H9 (cell line): ENCODE results near the gene FUT8. TPM values are rescaled to one million over a fixed set of nuclear protein-coding genes. Genes with fewer than 3 reads are reported as not detected.

Experiments
- DNase-seq: peaks from one replicate; pipeline ENCODE4 v3.0.0-alpha.2; 2017
- H2AFZ ChIP-seq: one replicate; pipeline ENCODE4 v1.6.1; 2013; ENCODE audit warnings: mild to moderate bottlenecking, low read length, control low read depth, moderate library complexity
- H2AK5ac ChIP-seq: 2 replicates; pipeline ENCODE4 v1.6.1; 2013; ENCODE audit warnings: low read length, control low read depth, mixed read lengths; ENCODE audit not compliant: insufficient read length
- H2BK120ac ChIP-seq: one replicate; pipeline ENCODE4 v1.6.1; 2013; ENCODE audit warnings: low read depth, mild to moderate bottlenecking, low read length, control low read depth, inconsistent platforms; ENCODE audit not compliant: poor library complexity, severe bottlenecking
- H2BK12ac ChIP-seq: 2 replicates; pipeline ENCODE4 v1.6.1; 2013; ENCODE audit warnings: low read length, control low read depth, mixed read lengths, low read depth; ENCODE audit not compliant: insufficient read length
- H2BK15ac ChIP-seq: 2 replicates; pipeline ENCODE4 v1.6.1; 2013; ENCODE audit warnings: low read depth, low read length, control low read depth
- H2BK20ac ChIP-seq: one replicate; pipeline ENCODE4 v1.6.1; 2013; ENCODE audit warnings: low read depth, mild to moderate bottlenecking, low read length, control low read depth, inconsistent platforms; ENCODE audit not compliant: poor library complexity, severe bottlenecking
- H2BK5ac ChIP-seq: 2 replicates; pipeline ENCODE4 v1.6.1; 2013; ENCODE audit warnings: low read length, control low read depth, mixed read lengths; ENCODE audit not compliant: insufficient read length
- H3K14ac ChIP-seq: 2 replicates; pipeline ENCODE4 v1.6.1; 2013; ENCODE audit warnings: low read length, control low read depth; ENCODE audit not compliant: insufficient read depth
- H3K18ac ChIP-seq: 2 replicates; pipeline ENCODE4 v1.6.1; 2013; ENCODE audit warnings: low read depth, mild to moderate bottlenecking, mixed read lengths, low read length, control low read depth; ENCODE audit not compliant: insufficient read length
- H3K23ac ChIP-seq: 2 replicates; pipeline ENCODE4 v1.6.1; 2013; ENCODE audit warnings: low read length, control low read depth, mixed read lengths, low read depth; ENCODE audit not compliant: insufficient read length
- H3K23me2 ChIP-seq: 2 replicates; pipeline ENCODE4 v1.6.1; 2013; ENCODE audit warnings: low read depth, mild to moderate bottlenecking, mixed read lengths, low read length, control low read depth; ENCODE audit not compliant: insufficient read length, poor library complexity, severe bottlenecking
- H3K27ac ChIP-seq: 2 replicates; pipeline ENCODE4 v1.5.1; 2013; ENCODE audit warnings: low read length, control low read depth, mixed read lengths, low read depth; ENCODE audit not compliant: insufficient read length
- H3K27me3 ChIP-seq: 2 replicates; pipeline ENCODE4 v1.6.1; 2013; ENCODE audit warnings: low read length, control low read depth, inconsistent platforms; ENCODE audit not compliant: insufficient read depth
- H3K4ac ChIP-seq: 2 replicates; pipeline ENCODE4 v1.6.1; 2013; ENCODE audit warnings: low read depth, mild to moderate bottlenecking, control low read depth, inconsistent platforms, low read length, moderate library complexity
- H3K4me1 ChIP-seq: 2 replicates; pipeline ENCODE4 v1.6.1; 2013; ENCODE audit warnings: low read length, control low read depth, inconsistent platforms; ENCODE audit not compliant: insufficient read depth
- H3K4me2 ChIP-seq: 2 replicates; pipeline ENCODE4 v1.6.1; 2013; ENCODE audit warnings: low read length, control low read depth, mixed read lengths; ENCODE audit not compliant: insufficient read length, insufficient read depth
- H3K56ac ChIP-seq: 2 replicates; pipeline ENCODE4 v1.6.1; 2013; ENCODE audit warnings: low read depth, mild to moderate bottlenecking, mixed read lengths, low read length, control low read depth; ENCODE audit not compliant: insufficient read length
- H3K79me1 ChIP-seq: 2 replicates; pipeline ENCODE4 v1.6.1; 2013; ENCODE audit warnings: low read depth, mild to moderate bottlenecking, moderate library complexity, low read length, control low read depth, inconsistent platforms; ENCODE audit not compliant: insufficient read depth, poor library complexity, severe bottlenecking
- H3K79me2 ChIP-seq: 2 replicates; pipeline ENCODE4 v1.6.1; 2013; ENCODE audit warnings: low read length, control low read depth, inconsistent platforms; ENCODE audit not compliant: insufficient read depth
- H3K9ac ChIP-seq: 2 replicates; pipeline ENCODE4 v1.6.1; 2013; ENCODE audit warnings: low read length, control low read depth, mixed read lengths; ENCODE audit not compliant: insufficient read length; ENCODE audit errors: extremely low read depth
- H3K9me3 ChIP-seq: one replicate; pipeline ENCODE4 v1.6.1; 2013; ENCODE audit warnings: low read depth, low read length, inconsistent platforms; ENCODE audit not compliant: control insufficient read depth
- H3T11ph ChIP-seq: one replicate; pipeline ENCODE4 v1.6.1; 2013; ENCODE audit warnings: mild to moderate bottlenecking, low read length, control low read depth, inconsistent platforms
- H4K20me1 ChIP-seq: one replicate; pipeline ENCODE4 v1.6.1; 2013; ENCODE audit not compliant: control insufficient read depth, insufficient read length, insufficient read depth
- H4K5ac ChIP-seq: 2 replicates; pipeline ENCODE4 v1.6.1; 2013; ENCODE audit warnings: low read depth, mild to moderate bottlenecking, mixed read lengths, low read length, control low read depth; ENCODE audit not compliant: insufficient read length
- H4K8ac ChIP-seq: replicated peaks from 2 replicates; pipeline ENCODE4 v1.6.1; 2013; ENCODE audit warnings: low read length, control low read depth, mixed read lengths, low read depth; ENCODE audit not compliant: insufficient read length
- H4K91ac ChIP-seq: 2 replicates; pipeline ENCODE4 v1.6.1; 2013; ENCODE audit warnings: low read depth, mild to moderate bottlenecking, moderate library complexity, mixed read lengths, low read length, control low read depth; ENCODE audit not compliant: insufficient read length
- H3K27ac Mint-ChIP-seq, 3 experiments: 2 replicates in 2 of 3; 3 replicates in 1 of 3; pipeline ENCODE4 v1.8.0; 2020 to 2021; ENCODE audit warnings: mixed read lengths in 3 of 3, mild to moderate bottlenecking in 1 of 3, moderate library complexity in 1 of 3
- H3K27me3 Mint-ChIP-seq: 2 replicates; pipeline ENCODE4 v1.8.0; 2021; ENCODE audit warnings: low read depth, mild to moderate bottlenecking, moderate library complexity, mixed read lengths
- H3K36me3 Mint-ChIP-seq, 3 experiments: 2 replicates in 2 of 3; 3 replicates in 1 of 3; pipeline ENCODE4 v1.8.0; 2020 to 2021; ENCODE audit warnings: low read depth in 3 of 3, mixed read lengths in 3 of 3; ENCODE audit not compliant: insufficient read depth in 1 of 3
- H3K4me1 Mint-ChIP-seq, 2 experiments: 2 replicates each; pipeline ENCODE4 v1.8.0; 2020; ENCODE audit warnings: mixed read lengths in 2 of 2
- H3K4me3 Mint-ChIP-seq, 2 experiments: 2 replicates in 1 of 2; 3 replicates in 1 of 2; pipeline ENCODE4 v1.8.0; 2020 to 2021; ENCODE audit warnings: mild to moderate bottlenecking in 2 of 2, mixed read lengths in 2 of 2, moderate library complexity in 1 of 2
- H3K9me3 Mint-ChIP-seq, 2 experiments: 2 replicates in 1 of 2; 3 replicates in 1 of 2; pipeline ENCODE4 v1.8.0; 2020; ENCODE audit warnings: mild to moderate bottlenecking in 2 of 2, mixed read lengths in 2 of 2, moderate library complexity in 1 of 2
- WGBS: extraction: QIAGEN DNeasy Blood & Tissue Kit; methylation state at CpG from one replicate; pipeline ENCODE4 v1.1.7; 2013; ENCODE audit warnings: missing lambda C conversion rate, low lambda C conversion rate, mixed read lengths; ENCODE audit not compliant: insufficient read length; ENCODE audit errors: extremely low coverage; 5-methylcytosine and 5-hydroxymethylcytosine counted together
- total RNA-seq: library from RNA; stranded (reverse); gene quantifications from 2 replicates; pipeline ENCODE4 v1.2.1, GENCODE V29; 2021
- TF ChIP-seq, protein P1 (sequence below): fragments of 200-600 bp; sonication (generic); conservative IDR thresholded peaks from 3 replicates; pipeline ENCODE4 v1.8.0; 2021; ENCODE audit warnings: antibody characterized with exemption, mild to moderate bottlenecking

Gene FUT8
- total RNA-seq, 1 experiment from 2014 or later = 44.3 TPM

DNA sequence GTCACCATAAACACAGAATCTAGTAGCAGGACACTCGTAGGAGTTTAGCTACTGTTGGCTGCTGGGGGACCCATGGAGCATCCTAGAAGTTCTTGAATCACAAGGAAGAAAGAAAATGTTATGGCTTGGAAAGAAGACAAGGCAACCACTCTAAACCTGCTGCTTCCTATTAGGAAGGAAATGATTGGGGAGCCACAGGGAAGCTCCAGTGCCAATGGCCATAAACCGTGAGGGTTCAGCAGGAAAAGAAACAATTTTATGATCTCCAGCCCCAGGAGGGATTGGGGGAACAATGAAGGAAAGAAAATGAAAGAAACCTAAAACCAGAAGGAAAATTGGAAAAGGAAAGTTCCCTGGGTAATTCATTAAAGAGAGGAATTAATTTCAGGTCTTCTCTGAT lies 372.0 kb downstream of the FUT8 start:
- no peak overlapping the region for H2BK5ac ChIP-seq
- no peak overlapping the region for H3K4ac ChIP-seq
- no peak overlapping the region for H3K23ac ChIP-seq
- Mint-ChIP-seq H3K27me3 (peaks cover 2% of the 10 kb centered on the region; the same call in 1 of the 2 replicates), H3K36me3 (no peaks in the 10 kb centered on the region), H3K4me1 (peaks cover 2% of the 10 kb centered on the region in 2 experiments; a peak in 2 of 4 replicates), H3K9me3 (no peaks in the 10 kb centered on the region), H3K27ac (no peak overlapping the region), H3K4me3 (no peak overlapping the region)
- no peak overlapping the region for H3K14ac ChIP-seq
- no peak overlapping the region for H3K56ac ChIP-seq
- H3K79me1 ChIP-seq = no peaks in the 10 kb centered on the region
- no peak overlapping the region for H4K91ac ChIP-seq
- no CpG with 5 or more reads among the region's 2 CpGs for WGBS
- H3K4me1 ChIP-seq = no peaks in the 10 kb centered on the region
- H3K9ac ChIP-seq = no peak overlapping the region
- H2BK120ac ChIP-seq = no peak overlapping the region
- H2AFZ ChIP-seq = no peak overlapping the region
- H3K79me2 ChIP-seq = no peaks in the 10 kb centered on the region
- H3K9me3 ChIP-seq = no peaks in the 10 kb centered on the region
- no peaks in the 10 kb centered on the region for H3K23me2 ChIP-seq
- H2BK15ac ChIP-seq = no peak overlapping the region
- no peaks in the 10 kb centered on the region for H4K20me1 ChIP-seq
- H4K8ac ChIP-seq = no peak overlapping the region
- H2AK5ac ChIP-seq = no peak overlapping the region
- TF ChIP-seq, protein P1, sequence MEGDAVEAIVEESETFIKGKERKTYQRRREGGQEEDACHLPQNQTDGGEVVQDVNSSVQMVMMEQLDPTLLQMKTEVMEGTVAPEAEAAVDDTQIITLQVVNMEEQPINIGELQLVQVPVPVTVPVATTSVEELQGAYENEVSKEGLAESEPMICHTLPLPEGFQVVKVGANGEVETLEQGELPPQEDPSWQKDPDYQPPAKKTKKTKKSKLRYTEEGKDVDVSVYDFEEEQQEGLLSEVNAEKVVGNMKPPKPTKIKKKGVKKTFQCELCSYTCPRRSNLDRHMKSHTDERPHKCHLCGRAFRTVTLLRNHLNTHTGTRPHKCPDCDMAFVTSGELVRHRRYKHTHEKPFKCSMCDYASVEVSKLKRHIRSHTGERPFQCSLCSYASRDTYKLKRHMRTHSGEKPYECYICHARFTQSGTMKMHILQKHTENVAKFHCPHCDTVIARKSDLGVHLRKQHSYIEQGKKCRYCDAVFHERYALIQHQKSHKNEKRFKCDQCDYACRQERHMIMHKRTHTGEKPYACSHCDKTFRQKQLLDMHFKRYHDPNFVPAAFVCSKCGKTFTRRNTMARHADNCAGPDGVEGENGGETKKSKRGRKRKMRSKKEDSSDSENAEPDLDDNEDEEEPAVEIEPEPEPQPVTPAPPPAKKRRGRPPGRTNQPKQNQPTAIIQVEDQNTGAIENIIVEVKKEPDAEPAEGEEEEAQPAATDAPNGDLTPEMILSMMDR = no peak
- DNase-seq = no peak
- H3T11ph ChIP-seq = no peak overlapping the region
- H4K5ac ChIP-seq = no peak overlapping the region
- no peak overlapping the region for H2BK20ac ChIP-seq
- H2BK12ac ChIP-seq = no peak overlapping the region
- H3K4me2 ChIP-seq = no peak overlapping the region
- no peak overlapping the region for H3K18ac ChIP-seq
- H3K27ac ChIP-seq = no peak overlapping the region
- H3K27me3 ChIP-seq = no peaks in the 10 kb centered on the region
